CD14-positive monocyte (primary cell): ENCODE results near the gene PAOX. TPM values are rescaled to one million over a fixed set of nuclear protein-coding genes. Genes with fewer than 3 reads are reported as not detected.
"Not testable (repeated sequence)": the region's sequence is repeated elsewhere in the genome, so short reads cannot be mapped to it uniquely, and the experiment has no call there.

Experiments used
- DNase-seq, 3 donors: peaks; one replicate each; pipeline ENCODE4 v3.0.0-alpha.2; 2011 to 2022
- H2AFZ ChIP-seq: 2 replicates; pipeline ENCODE4 v1.6.0; 2012; ENCODE audit warnings: mild to moderate bottlenecking, low read depth, low read length, inconsistent platforms; ENCODE audit not compliant: insufficient read depth, poor library complexity, severe bottlenecking
- H3K27ac ChIP-seq, 2 donors: 1 replicate in 1 of 2; 2 replicates in 1 of 2; pipeline ENCODE4 v1.5.1; 2012 to 2013; ENCODE audit warnings: low read length in 2 of 2, control low read depth in 1 of 2, inconsistent platforms in 1 of 2, low read depth in 1 of 2, mild to moderate bottlenecking in 1 of 2
- H3K27me3 ChIP-seq, 2 donors: one replicate each; pipeline versions ENCODE4 v1.6.0 to v1.6.1; 2011 to 2013; ENCODE audit warnings: low read length in 2 of 2; ENCODE audit not compliant: control insufficient read depth in 2 of 2, insufficient read depth in 2 of 2
- H3K36me3 ChIP-seq, 2 donors: replicated peaks in 1 of 2; 1 replicate in 1 of 2; 2 replicates in 1 of 2; pipeline versions ENCODE4 v1.5.1 to v1.6.1; 2012 to 2013; ENCODE audit warnings: low read length in 2 of 2, control low read depth in 1 of 2, inconsistent platforms in 1 of 2, mild to moderate bottlenecking in 1 of 2; ENCODE audit not compliant: insufficient read depth in 2 of 2, control insufficient read depth in 1 of 2
- H3K4me1 ChIP-seq, 2 donors: 1 replicate in 1 of 2; 2 replicates in 1 of 2; pipeline versions ENCODE4 v1.5.1 to v1.6.1; 2012 to 2013; ENCODE audit warnings: low read length in 2 of 2, control low read depth in 1 of 2, inconsistent platforms in 1 of 2, mild to moderate bottlenecking in 1 of 2, moderate library complexity in 1 of 2; ENCODE audit not compliant: insufficient read depth in 2 of 2, control insufficient read depth in 1 of 2
- H3K4me2 ChIP-seq: replicated peaks from 2 replicates; pipeline ENCODE3; 2012; ENCODE audit warnings: low read length, moderate library complexity, mild to moderate bottlenecking; ENCODE audit not compliant: poor library complexity, severe bottlenecking; ENCODE audit errors: extremely low read depth
- H3K4me3 ChIP-seq, 3 experiments: fragments of 200-600 bp in 1 of 3; sonication (generic) in 1 of 3; replicated peaks in 1 of 3; 1 replicate in 2 of 3; 2 replicates in 1 of 3; pipeline ENCODE4 v1.5.1; 2011 to 2013; ENCODE audit warnings: low read length in 3 of 3, mild to moderate bottlenecking in 3 of 3, control low read depth in 2 of 3, low read depth in 2 of 3, inconsistent platforms in 1 of 3, moderate library complexity in 1 of 3
- H3K79me2 ChIP-seq: 2 replicates; pipeline ENCODE4 v1.6.0; 2012; ENCODE audit warnings: mild to moderate bottlenecking, control low read depth, inconsistent platforms, low read length, moderate library complexity; ENCODE audit not compliant: insufficient read depth
- H3K9ac ChIP-seq: 2 replicates; pipeline ENCODE4 v1.6.0; 2017; ENCODE audit warnings: low read length, mild to moderate bottlenecking; ENCODE audit not compliant: insufficient read depth, poor library complexity, severe bottlenecking
- H3K9me3 ChIP-seq, 2 donors: replicated peaks in 1 of 2; 1 replicate in 1 of 2; 2 replicates in 1 of 2; pipeline versions ENCODE4 v1.5.1 to v1.6.1; 2012 to 2013; ENCODE audit warnings: low read length in 2 of 2, control low read depth in 1 of 2; ENCODE audit not compliant: control insufficient read depth in 1 of 2, insufficient read depth in 1 of 2
- H4K20me1 ChIP-seq: 2 replicates; pipeline ENCODE4 v1.6.0; 2012; ENCODE audit warnings: mild to moderate bottlenecking, low read length, control low read depth, moderate library complexity; ENCODE audit not compliant: insufficient read depth
- H3K27ac Mint-ChIP-seq, 7 donors: one replicate each; pipeline ENCODE4 v1.8.0; 2020; ENCODE audit warnings: mild to moderate bottlenecking in 7 of 7, mixed read lengths in 7 of 7, moderate library complexity in 6 of 7, inconsistent platforms in 2 of 7
- H3K27me3 Mint-ChIP-seq, 3 donors: one replicate each; pipeline ENCODE4 v1.8.0; 2021 to 2022; ENCODE audit warnings: low read depth in 3 of 3, mild to moderate bottlenecking in 3 of 3, mixed read lengths in 3 of 3, moderate library complexity in 3 of 3, inconsistent platforms in 1 of 3
- H3K36me3 Mint-ChIP-seq, 2 donors: one replicate each; pipeline ENCODE4 v1.8.0; 2020; ENCODE audit warnings: mixed read lengths in 2 of 2, inconsistent platforms in 1 of 2, mild to moderate bottlenecking in 1 of 2
- H3K4me1 Mint-ChIP-seq: one replicate; pipeline ENCODE4 v1.8.0; 2020; ENCODE audit warnings: mild to moderate bottlenecking, mixed read lengths
- H3K4me3 Mint-ChIP-seq, 2 donors: one replicate each; pipeline ENCODE4 v1.8.0; 2020; ENCODE audit warnings: mild to moderate bottlenecking in 2 of 2, mixed read lengths in 2 of 2, moderate library complexity in 1 of 2
- H3K9me3 Mint-ChIP-seq, 7 donors: one replicate each; pipeline ENCODE4 v1.8.0; 2020 to 2022; ENCODE audit warnings: mixed read lengths in 7 of 7, mild to moderate bottlenecking in 6 of 7, moderate library complexity in 6 of 7, inconsistent platforms in 2 of 7
- CTCF ChIP-seq: fragments of 200-600 bp; IDR thresholded peaks from one replicate; pipeline ENCODE4 v1.8.0; 2022; ENCODE audit warnings: antibody characterized with exemption, mild to moderate bottlenecking
- WGBS: methylation state at CpG from one replicate; pipeline ENCODE4 v1.1.5; 2013; ENCODE audit warnings: missing lambda C conversion rate; ENCODE audit not compliant: insufficient coverage; 5-methylcytosine and 5-hydroxymethylcytosine counted together
- intact Hi-C, 2 donors: fragments of 100-400 bp; cut with micrococcal nuclease; formaldehyde crosslinking; loops; one replicate each; pipeline versions ENCODE4 v1.15.0 to v1.15.1; 2023
- polyA plus RNA-seq, 3 donors: library from polyadenylated mRNA; depleted of rRNA in 1 of 3; unstranded in 2 of 3; stranded (reverse) in 1 of 3; fragments of 300-500 nt in 2 of 3; fragments of >200 nt in 1 of 3; fragmentation: Illumina TruSeq in 2 of 3; gene quantifications; 1 replicate in 2 of 3; 2 replicates in 1 of 3; pipeline ENCODE4 v1.2.3, GENCODE V29; 2012 to 2021

PAOX gene
- polyA plus RNA-seq, 3 donors = 3.9 to 9.5 (median 9.3) TPM

- H3K4me1 ChIP-seq = no peaks in the 10 kb centered on the region
- peaks cover 7% of the 10 kb centered on the region for H3K79me2 ChIP-seq
- H3K27ac Mint-ChIP-seq = no peak overlapping the region
- no peak overlapping the region for H3K4me3 ChIP-seq
- H2AFZ ChIP-seq = no peak overlapping the region
- no peak for TF ChIP-seq CTCF
- H3K9ac ChIP-seq = no peak overlapping the region
- H3K36me3 ChIP-seq = peaks cover 49 to 79% of the 10 kb centered on the region in 2 donors
- WGBS = 100% methylated on average over 3 of the region's 7 CpGs
- H3K27me3 Mint-ChIP-seq = peaks cover 0 to 2% (median 1%) of the 10 kb centered on the region in 3 donors
- no peaks in the 10 kb centered on the region for H3K27me3 ChIP-seq
- no peak overlapping the region for H3K4me2 ChIP-seq
- peaks cover 23 to 30% of the 10 kb centered on the region in 2 donors for H3K9me3 ChIP-seq
- peaks cover 79 to 94% of the 10 kb centered on the region in 2 donors for H3K36me3 Mint-ChIP-seq
- no peak for DNase-seq
- H3K9me3 Mint-ChIP-seq = peaks cover 40 to 68% (median 49%) of the 10 kb centered on the region in 7 donors
- no peaks in the 10 kb centered on the region for H3K4me1 Mint-ChIP-seq
- no peak overlapping the region for H3K27ac ChIP-seq
- intact Hi-C loops = no loop called here
- H3K4me3 Mint-ChIP-seq = no peak overlapping the region
- H4K20me1 ChIP-seq = no peaks in the 10 kb centered on the region
Observed at GRCh38 chr10:133411523-133412380, 32.7 kb downstream of the PAOX start.

- no peak overlapping the region for H3K4me3 ChIP-seq
- no peak overlapping the region for H3K9ac ChIP-seq
- H3K27me3 ChIP-seq = no peaks in the 10 kb centered on the region
- intact Hi-C loops = no loop called here
- no peak overlapping the region for H3K27ac ChIP-seq
- H4K20me1 ChIP-seq = no peaks in the 10 kb centered on the region
- H3K4me2 ChIP-seq = no peak overlapping the region
- TF ChIP-seq CTCF = no peak
- H3K79me2 ChIP-seq = peaks cover 7% of the 10 kb centered on the region
- peaks cover 23 to 30% of the 10 kb centered on the region in 2 donors for H3K9me3 ChIP-seq
- no peaks in the 10 kb centered on the region for H3K4me1 ChIP-seq
- no peak for DNase-seq
- peaks cover 46 to 74% of the 10 kb centered on the region in 2 donors for H3K36me3 ChIP-seq
- Mint-ChIP-seq H3K27me3 (peaks cover 0 to 2% (median 1%) of the 10 kb centered on the region in 3 donors), H3K4me3 (no peak overlapping the region), H3K4me1 (no peaks in the 10 kb centered on the region), H3K9me3 (peaks cover 40 to 68% (median 49%) of the 10 kb centered on the region in 7 donors), H3K36me3 (peaks cover 73 to 88% of the 10 kb centered on the region in 2 donors), H3K27ac (no peak overlapping the region)
- no peak overlapping the region for H2AFZ ChIP-seq
Observed at GRCh38 chr10:133412381-133412711, 33.3 kb downstream of the PAOX start.

- H3K27me3 ChIP-seq, H3K27me3 Mint-ChIP-seq, H3K27ac ChIP-seq, DNase-seq, H3K79me2 ChIP-seq, H4K20me1 ChIP-seq, H3K4me2 ChIP-seq, H3K4me1 Mint-ChIP-seq, intact Hi-C loops, H3K9ac ChIP-seq, H3K27ac Mint-ChIP-seq, H3K4me3 Mint-ChIP-seq, H2AFZ ChIP-seq, H3K4me1 ChIP-seq, H3K4me3 ChIP-seq: not testable (repeated sequence)
- Histone ChIP-seq H3K36me3 (peaks cover 40 to 66% of the 10 kb centered on the region in 2 donors), H3K9me3 (peaks cover 23 to 30% of the 10 kb centered on the region in 2 donors)
- H3K9me3 Mint-ChIP-seq = peaks cover 39 to 64% (median 47%) of the 10 kb centered on the region in 7 donors
- H3K36me3 Mint-ChIP-seq = peaks cover 60 to 83% of the 10 kb centered on the region in 2 donors
- WGBS = 93% methylated on average over 5 of the region's 23 CpGs
Observed at GRCh38 chr10:133414401-133414800, 35.3 kb downstream of the PAOX start.
